HEK293 (cell line): Measurements from ENCODE around the gene CYP11A1.

Experiments
- CTCF ChIA-PET: fragments of 350-600 bp; formaldehyde crosslinking; extraction: SDS; loops from one replicate; lab custom pipeline; 2021; ENCODE audit warnings: antibody characterized with exemption; lab: Yijun Ruan, JAX
- POLR2A ChIA-PET: fragments of 300-600 bp; formaldehyde crosslinking; extraction: SDS; loops from one replicate; lab custom pipeline; 2020; ENCODE audit warnings: antibody characterized with exemption, inconsistent platforms; lab: Yijun Ruan, JAX
- H3K27ac ChIP-seq: fragments of 200-500 bp; sonication (Bioruptor generic); 2 replicates; pipeline ENCODE4 v1.5.1; 2014; ENCODE audit warnings: low read depth, low read length, control low read depth, inconsistent platforms; ENCODE audit errors: extremely low read depth
- H3K36me3 ChIP-seq, 2 experiments: fragments of 200-500 bp in 1 of 2; sonication (Bioruptor generic) in 1 of 2; 1 replicate in 1 of 2; 2 replicates in 1 of 2; pipeline ENCODE4 v1.5.1; 2014 to 2017; ENCODE audit warnings: inconsistent platforms in 2 of 2, low read length in 2 of 2; ENCODE audit not compliant: control insufficient read depth in 2 of 2, insufficient read depth in 1 of 2
- H3K4me1 ChIP-seq: fragments of 200-500 bp; sonication (Bioruptor generic); 2 replicates; pipeline ENCODE4 v1.5.1; 2014; ENCODE audit warnings: mild to moderate bottlenecking, low read length, inconsistent platforms; ENCODE audit not compliant: control insufficient read depth, insufficient read depth
- H3K4me3 ChIP-seq: 2 replicates; pipeline ENCODE4 v1.5.1; 2011; ENCODE audit warnings: low read depth, mild to moderate bottlenecking, control low read depth, low read length, moderate library complexity
- H3K9me3 ChIP-seq: fragments of 200-500 bp; sonication (Bioruptor generic); 2 replicates; pipeline ENCODE4 v1.5.1; 2014; ENCODE audit warnings: low read depth, low read length, inconsistent platforms; ENCODE audit not compliant: control insufficient read depth, insufficient read depth
- EGR2 ChIP-seq: fragments of 450-650 bp; formaldehyde crosslinking; IDR thresholded peaks from 2 replicates; pipeline ENCODE4 v1.5.1; 2016; ENCODE audit warnings: low read depth, missing biosample characterization, missing genetic modification characterization
- IKZF3 ChIP-seq: fragments of 450-650 bp; IDR thresholded peaks from 2 replicates; pipeline ENCODE4 v1.5.0; 2018; ENCODE audit warnings: missing biosample characterization, mild to moderate bottlenecking, missing genetic modification characterization, moderate library complexity
- MZF1 ChIP-seq: fragments of 450-650 bp; formaldehyde crosslinking; IDR thresholded peaks from 2 replicates; pipeline ENCODE4 v1.5.1; 2017; ENCODE audit warnings: missing biosample characterization, missing genetic modification characterization, borderline replicate concordance
- PATZ1 ChIP-seq: fragments of 450-650 bp; formaldehyde crosslinking; IDR thresholded peaks from 2 replicates; pipeline ENCODE4 v1.5.1; 2016; ENCODE audit warnings: missing biosample characterization, missing genetic modification characterization
- REPIN1 ChIP-seq: fragments of 450-650 bp; formaldehyde crosslinking; IDR thresholded peaks from 2 replicates; pipeline ENCODE4 v1.5.1; 2017; ENCODE audit warnings: missing biosample characterization, missing genetic modification characterization, low read depth
- SP7 ChIP-seq: fragments of 450-650 bp; formaldehyde crosslinking; IDR thresholded peaks from 2 replicates; pipeline ENCODE4 v1.5.1; 2016; ENCODE audit warnings: missing biosample characterization, missing genetic modification characterization
- ZBTB20 ChIP-seq: fragments of 450-650 bp; formaldehyde crosslinking; IDR thresholded peaks from 2 replicates; pipeline ENCODE4 v1.5.1; 2016; ENCODE audit warnings: missing biosample characterization, missing genetic modification characterization
- ZBTB49 ChIP-seq: fragments of 450-650 bp; formaldehyde crosslinking; IDR thresholded peaks from 2 replicates; pipeline ENCODE4 v1.5.1; 2016; ENCODE audit warnings: missing biosample characterization, missing genetic modification characterization, low read depth
- ZIC2 ChIP-seq: fragments of 450-650 bp; formaldehyde crosslinking; IDR thresholded peaks from 2 replicates; pipeline ENCODE4 v1.5.1; 2016; ENCODE audit warnings: missing biosample characterization, missing genetic modification characterization
- ZNF280C ChIP-seq: fragments of 450-650 bp; formaldehyde crosslinking; IDR thresholded peaks from 2 replicates; pipeline ENCODE4 v1.5.1; 2016; ENCODE audit warnings: missing biosample characterization, missing genetic modification characterization
- ZNF341 ChIP-seq: fragments of 450-650 bp; formaldehyde crosslinking; IDR thresholded peaks from 2 replicates; pipeline ENCODE4; 2016; ENCODE audit warnings: low read depth, missing biosample characterization, missing genetic modification characterization
- ZNF514 ChIP-seq: fragments of 450-650 bp; formaldehyde crosslinking; IDR thresholded peaks from 2 replicates; pipeline ENCODE4 v1.5.1; 2016; ENCODE audit warnings: missing biosample characterization, missing genetic modification characterization
- ZNF544 ChIP-seq: fragments of 450-650 bp; formaldehyde crosslinking; IDR thresholded peaks from 2 replicates; pipeline ENCODE4 v1.5.0; 2017; ENCODE audit warnings: missing biosample characterization, missing genetic modification characterization
- ZNF558 ChIP-seq: fragments of 450-650 bp; formaldehyde crosslinking; IDR thresholded peaks from 2 replicates; pipeline ENCODE4 v1.5.1; 2016; ENCODE audit warnings: missing biosample characterization, missing genetic modification characterization
- ZNF585B ChIP-seq: fragments of 450-650 bp; formaldehyde crosslinking; IDR thresholded peaks from 2 replicates; pipeline ENCODE4 v1.5.1; 2016; ENCODE audit warnings: missing biosample characterization, missing genetic modification characterization
- ZNF600 ChIP-seq: fragments of 450-650 bp; formaldehyde crosslinking; IDR thresholded peaks from 2 replicates; pipeline ENCODE4 v1.5.1; 2016; ENCODE audit warnings: missing biosample characterization, missing genetic modification characterization
- ZNF623 ChIP-seq: fragments of 450-650 bp; formaldehyde crosslinking; IDR thresholded peaks from 2 replicates; pipeline ENCODE4 v1.5.1; 2016; ENCODE audit warnings: missing biosample characterization, missing genetic modification characterization
- TF ChIP-seq, protein P1 (sequence below): fragments of 450-650 bp; formaldehyde crosslinking; IDR thresholded peaks from 2 replicates; pipeline ENCODE4 v1.5.1; 2016; ENCODE audit warnings: missing biosample characterization, missing genetic modification characterization
- TF ChIP-seq, protein P2 (sequence below): fragments of 450-650 bp; formaldehyde crosslinking; IDR thresholded peaks from 2 replicates; pipeline ENCODE4 v1.5.1; 2017; ENCODE audit warnings: missing biosample characterization, mild to moderate bottlenecking, missing genetic modification characterization, moderate library complexity
- TF ChIP-seq, protein P3 (sequence below): fragments of 450-650 bp; formaldehyde crosslinking; IDR thresholded peaks from 2 replicates; pipeline ENCODE4 v1.5.1; 2016; ENCODE audit warnings: missing biosample characterization, missing genetic modification characterization
- TF ChIP-seq, protein P4 (sequence below): fragments of 450-650 bp; formaldehyde crosslinking; IDR thresholded peaks from 2 replicates; pipeline ENCODE4 v1.5.1; 2016; ENCODE audit warnings: missing biosample characterization, missing genetic modification characterization

Gene CYP11A1

GRCh38 chr15:74408385-74408784 lies 40.9 kb upstream of the CYP11A1 start (continued):
- TF ChIP-seq, protein P1, sequence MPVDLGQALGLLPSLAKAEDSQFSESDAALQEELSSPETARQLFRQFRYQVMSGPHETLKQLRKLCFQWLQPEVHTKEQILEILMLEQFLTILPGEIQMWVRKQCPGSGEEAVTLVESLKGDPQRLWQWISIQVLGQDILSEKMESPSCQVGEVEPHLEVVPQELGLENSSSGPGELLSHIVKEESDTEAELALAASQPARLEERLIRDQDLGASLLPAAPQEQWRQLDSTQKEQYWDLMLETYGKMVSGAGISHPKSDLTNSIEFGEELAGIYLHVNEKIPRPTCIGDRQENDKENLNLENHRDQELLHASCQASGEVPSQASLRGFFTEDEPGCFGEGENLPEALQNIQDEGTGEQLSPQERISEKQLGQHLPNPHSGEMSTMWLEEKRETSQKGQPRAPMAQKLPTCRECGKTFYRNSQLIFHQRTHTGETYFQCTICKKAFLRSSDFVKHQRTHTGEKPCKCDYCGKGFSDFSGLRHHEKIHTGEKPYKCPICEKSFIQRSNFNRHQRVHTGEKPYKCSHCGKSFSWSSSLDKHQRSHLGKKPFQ (tag by site-specific recombination) = no peak
- TF ChIP-seq ZBTB49 (tag by site-specific recombination) = no peak

DNA sequence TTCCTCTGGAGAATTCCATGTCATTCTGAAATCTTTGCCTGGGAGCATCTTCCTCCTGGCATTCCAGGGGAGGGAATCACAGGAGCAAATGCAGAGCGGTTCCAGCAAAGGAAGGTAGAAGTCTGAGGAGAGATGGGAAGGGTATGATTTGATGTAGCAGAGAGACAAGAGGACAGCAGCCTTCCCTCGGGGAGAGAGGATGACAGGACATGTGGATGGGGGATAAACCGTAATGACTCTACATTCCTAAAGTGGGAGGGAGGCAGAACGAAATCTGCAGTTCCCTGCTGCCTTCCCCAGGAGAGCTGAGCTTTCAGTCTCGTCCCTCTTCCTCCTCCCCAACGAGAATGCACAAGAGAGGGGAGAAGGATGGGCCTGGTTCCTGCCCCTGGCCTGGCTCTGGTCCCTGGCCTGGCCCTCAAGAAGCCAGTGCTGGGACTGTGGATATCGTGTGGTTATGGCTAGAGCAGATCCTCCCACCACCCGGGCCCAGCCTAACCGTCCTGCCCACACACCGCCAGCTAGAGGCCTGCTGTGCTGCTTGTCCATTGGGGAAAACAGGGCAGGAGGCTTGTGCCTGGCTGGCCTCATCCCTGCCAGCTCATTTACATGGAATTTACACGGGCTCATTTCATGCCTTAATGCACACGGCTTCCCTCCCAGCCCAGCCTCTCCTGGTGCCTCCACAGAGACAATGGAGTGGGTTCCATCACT lies 39.7 kb upstream of the CYP11A1 start:
- Histone ChIP-seq H3K27ac (no peak overlapping the region), H3K4me3 (no peak overlapping the region), H3K9me3 (no peaks in the 10 kb centered on the region), H3K36me3 (no peaks in the 10 kb centered on the region), H3K4me1 (no peaks in the 10 kb centered on the region)
- ChIA-PET CTCF (interaction anchor here (0.6 to 2.0 kb wide), 9 partner anchors 18 to 364 kb away, joined by 3 to 6 read pairs (median 4); no protein-coding TSS in a partner anchor), POLR2A (interaction anchor here (0.6 to 1.4 kb wide), 5 partner anchors 11 to 413 kb away, joined by 3 to 5 read pairs (median 3); partner anchors contain the start of gene PML)
- TF ChIP-seq PATZ1 (peak; percentile 58), ZNF558 (no peak), SP7 (tag by site-specific recombination) (0 out of 2 replicates have a peak, but pooled peaks have one; percentile 45), ZNF585B (tag by site-specific recombination) (no peak), ZIC2 (tag by site-specific recombination) (peak; percentile 74), IKZF3 (no peak; the same call in 1 of the 2 replicates), REPIN1 (tag by site-specific recombination) (no peak), EGR2 (tag by site-specific recombination) (peak; percentile 92), ZNF623 (tag by site-specific recombination) (no peak), ZNF514 (no peak), ZNF600 (peak; percentile 98), MZF1 (no peak), ZNF544 (tag by site-specific recombination) (no peak), ZNF280C (tag by site-specific recombination) (no peak), ZNF341 (tag by site-specific recombination) (0 out of 2 replicates have a peak, but pooled peaks have one; percentile 13), ZBTB20 (tag by site-specific recombination) (peak; percentile 60; the same call in 1 of the 2 replicates)
- TF ChIP-seq, protein P2, sequence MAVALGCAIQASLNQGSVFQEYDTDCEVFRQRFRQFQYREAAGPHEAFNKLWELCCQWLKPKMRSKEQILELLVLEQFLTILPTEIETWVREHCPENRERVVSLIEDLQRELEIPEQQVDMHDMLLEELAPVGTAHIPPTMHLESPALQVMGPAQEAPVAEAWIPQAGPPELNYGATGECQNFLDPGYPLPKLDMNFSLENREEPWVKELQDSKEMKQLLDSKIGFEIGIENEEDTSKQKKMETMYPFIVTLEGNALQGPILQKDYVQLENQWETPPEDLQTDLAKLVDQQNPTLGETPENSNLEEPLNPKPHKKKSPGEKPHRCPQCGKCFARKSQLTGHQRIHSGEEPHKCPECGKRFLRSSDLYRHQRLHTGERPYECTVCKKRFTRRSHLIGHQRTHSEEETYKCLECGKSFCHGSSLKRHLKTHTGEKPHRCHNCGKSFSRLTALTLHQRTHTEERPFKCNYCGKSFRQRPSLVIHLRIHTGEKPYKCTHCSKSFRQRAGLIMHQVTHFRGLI (tag by site-specific recombination) = peak; percentile 90
- TF ChIP-seq, protein P3, sequence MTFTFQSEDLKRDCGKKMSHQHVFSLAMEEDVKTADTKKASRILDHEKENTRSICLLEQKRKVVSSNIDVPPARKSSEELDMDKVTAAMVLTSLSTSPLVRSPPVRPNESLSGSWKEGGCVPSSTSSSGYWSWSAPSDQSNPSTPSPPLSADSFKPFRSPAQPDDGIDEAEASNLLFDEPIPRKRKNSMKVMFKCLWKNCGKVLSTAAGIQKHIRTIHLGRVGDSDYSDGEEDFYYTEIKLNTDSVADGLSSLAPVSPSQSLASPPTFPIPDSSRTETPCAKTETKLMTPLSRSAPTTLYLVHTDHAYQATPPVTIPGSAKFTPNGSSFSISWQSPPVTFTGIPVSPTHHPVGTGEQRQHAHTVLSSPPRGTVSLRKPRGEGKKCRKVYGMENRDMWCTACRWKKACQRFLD = no peak
- TF ChIP-seq, protein P4, sequence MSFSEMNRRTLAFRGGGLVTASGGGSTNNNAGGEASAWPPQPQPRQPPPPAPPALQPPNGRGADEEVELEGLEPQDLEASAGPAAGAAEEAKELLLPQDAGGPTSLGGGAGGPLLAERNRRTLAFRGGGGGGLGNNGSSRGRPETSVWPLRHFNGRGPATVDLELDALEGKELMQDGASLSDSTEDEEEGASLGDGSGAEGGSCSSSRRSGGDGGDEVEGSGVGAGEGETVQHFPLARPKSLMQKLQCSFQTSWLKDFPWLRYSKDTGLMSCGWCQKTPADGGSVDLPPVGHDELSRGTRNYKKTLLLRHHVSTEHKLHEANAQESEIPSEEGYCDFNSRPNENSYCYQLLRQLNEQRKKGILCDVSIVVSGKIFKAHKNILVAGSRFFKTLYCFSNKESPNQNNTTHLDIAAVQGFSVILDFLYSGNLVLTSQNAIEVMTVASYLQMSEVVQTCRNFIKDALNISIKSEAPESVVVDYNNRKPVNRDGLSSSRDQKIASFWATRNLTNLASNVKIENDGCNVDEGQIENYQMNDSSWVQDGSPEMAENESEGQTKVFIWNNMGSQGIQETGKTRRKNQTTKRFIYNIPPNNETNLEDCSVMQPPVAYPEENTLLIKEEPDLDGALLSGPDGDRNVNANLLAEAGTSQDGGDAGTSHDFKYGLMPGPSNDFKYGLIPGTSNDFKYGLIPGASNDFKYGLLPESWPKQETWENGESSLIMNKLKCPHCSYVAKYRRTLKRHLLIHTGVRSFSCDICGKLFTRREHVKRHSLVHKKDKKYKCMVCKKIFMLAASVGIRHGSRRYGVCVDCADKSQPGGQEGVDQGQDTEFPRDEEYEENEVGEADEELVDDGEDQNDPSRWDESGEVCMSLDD (tag by site-specific recombination) = no peak
